ENCODE measurements around the gene SLA2.

SLA2 gene

DNA sequence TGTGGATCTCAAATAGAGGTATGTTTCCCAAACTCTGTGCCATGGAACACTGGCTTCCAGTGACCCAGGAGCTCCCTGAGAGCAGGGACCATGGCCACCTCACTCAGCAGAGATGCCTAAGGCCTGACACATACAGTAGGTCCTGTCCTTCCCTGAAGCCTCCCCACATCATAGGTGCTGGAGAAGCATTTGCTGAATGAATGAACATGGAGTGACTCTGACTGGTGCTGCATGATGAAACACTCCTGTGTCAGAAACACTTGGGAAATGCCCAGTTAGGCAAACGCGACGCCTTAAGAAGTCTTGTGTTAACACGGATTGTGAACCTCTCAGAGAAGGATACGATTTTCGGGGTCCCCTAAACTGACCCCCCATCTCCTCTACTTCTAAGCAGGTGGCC is 14.3 kb downstream of the SLA2 start:
- no peak for TF ChIP-seq GATA3 (IDR thresholded peaks at IDR 0.05; ENCODE audit: low read depth, low read length)
- TF ChIP-seq GATA2 (IDR thresholded peaks at IDR 0.05; ENCODE audit: low read depth, low read length), result no peak

DNA sequence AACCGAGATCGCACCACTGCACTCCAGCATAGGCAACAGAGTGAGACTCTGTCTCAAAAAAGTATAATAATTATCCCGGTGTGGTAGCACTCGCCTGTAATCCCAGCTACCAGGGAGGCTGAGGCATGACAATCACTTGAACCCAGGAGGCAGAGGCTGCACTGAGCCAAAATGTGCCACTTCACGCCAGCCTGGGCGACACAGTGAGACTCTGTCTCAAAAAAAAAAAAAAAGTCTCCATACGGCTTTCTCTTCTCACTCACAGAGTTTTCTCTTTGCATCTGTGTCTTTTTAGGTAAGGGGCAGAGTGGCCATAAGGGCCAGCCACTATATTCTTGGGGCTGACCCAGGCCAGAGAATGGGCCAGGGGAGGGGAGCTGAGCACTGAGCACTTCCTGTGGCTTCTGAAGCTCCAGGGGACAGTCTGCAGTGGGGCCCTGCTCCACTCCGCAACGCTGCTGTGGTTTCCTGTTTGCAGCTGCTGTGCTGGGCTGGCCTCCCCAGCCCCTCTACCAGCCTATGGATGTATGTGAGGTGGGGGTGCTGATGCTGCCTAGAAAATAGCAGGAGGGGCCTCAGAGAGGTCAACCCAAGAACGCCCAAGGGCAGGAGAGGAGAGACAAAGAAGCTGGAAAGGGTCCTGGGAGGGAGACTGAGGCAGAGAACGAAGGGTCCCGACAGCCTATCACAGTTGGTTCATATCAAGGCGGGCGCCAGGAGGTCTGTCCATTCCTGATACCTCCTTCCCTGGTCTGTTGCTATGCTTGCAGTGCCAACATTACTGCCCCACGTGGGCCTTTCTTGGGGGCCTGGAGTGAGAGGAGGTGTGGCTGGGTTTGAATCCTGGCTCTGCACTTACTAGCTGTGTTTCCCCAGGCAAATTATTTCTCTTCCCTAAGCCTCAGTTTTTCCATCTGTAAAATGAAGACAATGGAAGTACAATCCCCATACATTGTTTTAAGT is 16.0 kb downstream of the SLA2 start:
- no peak for TF ChIP-seq GATA3 (IDR thresholded peaks at IDR 0.05; ENCODE audit: low read depth, low read length)
- TF ChIP-seq GATA2 (IDR thresholded peaks at IDR 0.05; ENCODE audit: low read depth, low read length), result no peak

DNA sequence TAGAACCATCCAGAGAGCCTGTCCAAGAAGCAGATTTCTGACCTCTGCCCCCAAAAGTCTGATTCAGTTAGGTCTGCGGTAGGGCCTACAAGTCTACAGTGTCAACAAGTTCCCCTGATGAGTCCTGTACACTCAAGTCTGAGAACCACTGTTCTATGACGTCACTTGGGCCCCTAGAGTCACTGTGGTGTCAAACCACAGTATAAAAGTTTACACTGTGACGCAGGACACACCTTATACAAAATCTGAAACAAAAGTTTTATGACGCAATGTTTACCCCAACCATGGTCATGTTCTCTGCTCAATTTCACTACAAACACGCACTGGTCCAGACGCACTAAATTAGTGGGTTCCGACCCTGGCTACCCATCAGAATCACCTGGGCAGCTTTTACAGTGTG is 17.9 kb downstream of the SLA2 start:
- TF ChIP-seq GATA2 (IDR thresholded peaks at IDR 0.05; ENCODE audit: low read depth, low read length) (no peak), GATA3 (IDR thresholded peaks at IDR 0.05; ENCODE audit: low read depth, low read length) (no peak)

DNA sequence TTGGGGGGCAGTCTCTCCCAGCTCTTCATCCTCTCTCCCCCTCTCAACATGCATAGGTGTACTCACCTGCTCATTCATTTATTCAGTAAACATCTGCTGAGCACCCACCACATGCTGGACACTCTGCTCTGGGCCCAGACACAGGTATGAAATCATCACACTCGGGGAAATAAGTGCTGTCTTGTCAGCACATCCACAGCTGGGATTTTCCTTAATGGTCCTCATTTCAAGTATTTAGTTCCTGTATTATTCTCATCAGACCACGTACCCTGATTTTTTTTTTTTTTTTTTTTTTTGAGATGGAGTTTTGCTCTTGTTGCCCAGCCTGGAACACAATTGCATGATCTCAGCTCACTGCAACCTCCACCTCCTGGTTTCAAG is 21.1 kb downstream of the SLA2 start:
- TF ChIP-seq GATA2 (IDR thresholded peaks at IDR 0.05; ENCODE audit: low read depth, low read length), result no peak
- TF ChIP-seq GATA3 (IDR thresholded peaks at IDR 0.05; ENCODE audit: low read depth, low read length), result no peak

DNA sequence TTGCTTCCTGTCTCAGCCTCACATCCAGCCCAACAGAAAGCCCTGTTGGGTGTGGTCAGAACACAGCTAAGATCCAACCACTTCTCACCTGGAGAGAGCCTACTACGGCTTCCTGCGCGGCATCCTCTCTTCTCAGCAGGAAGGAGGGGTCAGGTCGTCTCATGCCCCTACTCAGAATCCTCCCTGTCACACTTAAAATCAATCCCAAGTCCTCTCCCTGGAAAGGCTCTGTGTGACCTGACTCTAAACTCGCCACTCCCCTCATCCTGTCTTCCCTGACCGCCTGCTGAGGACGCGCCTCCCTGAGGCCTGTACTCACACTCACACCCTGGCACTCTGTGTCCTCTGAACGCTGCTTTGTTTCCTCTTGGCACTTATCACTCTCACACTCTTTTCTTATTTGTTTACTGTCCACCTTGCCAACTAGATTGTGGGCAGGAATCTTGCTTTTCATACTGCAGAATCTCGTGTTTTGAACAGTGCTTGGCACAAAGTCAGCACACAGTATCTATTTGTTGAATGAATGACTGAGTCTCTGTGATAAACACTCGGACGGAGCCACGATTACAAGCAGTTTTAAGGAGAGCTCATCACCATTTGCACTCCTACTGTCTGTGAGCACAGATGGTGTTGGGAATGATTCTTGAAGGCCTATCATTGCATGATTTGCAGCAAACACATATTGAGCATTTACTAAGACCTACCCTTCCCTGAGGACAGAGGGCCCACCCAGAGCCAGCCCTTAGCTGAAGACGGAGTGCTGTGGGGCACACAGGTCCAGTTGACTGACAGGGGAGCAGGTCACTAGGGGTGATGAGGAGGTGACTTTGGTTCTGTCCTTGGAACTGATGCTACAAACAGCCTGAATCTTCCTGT is 21.7 kb downstream of the SLA2 start:
- TF ChIP-seq GATA3 (IDR thresholded peaks at IDR 0.05; ENCODE audit: low read depth, low read length), result no peak
- TF ChIP-seq GATA2 (IDR thresholded peaks at IDR 0.05; ENCODE audit: low read depth, low read length), result no peak

DNA sequence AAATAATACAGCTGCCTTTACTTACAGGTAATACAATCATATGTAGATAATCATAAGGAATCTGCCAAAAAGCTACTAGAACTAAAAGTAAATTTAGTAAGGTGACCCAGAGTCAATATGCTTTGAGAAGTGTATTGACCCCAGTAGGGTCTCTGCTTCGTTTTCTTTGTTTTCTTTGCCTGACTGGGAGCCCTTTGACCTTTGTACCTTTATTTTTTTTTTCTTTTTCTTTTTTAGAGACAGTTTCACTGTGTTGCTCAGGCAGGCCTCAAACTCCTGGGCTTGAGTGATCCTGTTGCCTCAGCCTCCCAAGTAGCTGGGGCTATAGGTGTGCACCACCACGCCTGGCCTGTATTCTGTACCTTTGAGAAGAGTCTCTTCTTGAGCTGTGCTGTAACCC is 22.6 kb downstream of the SLA2 start:
- no peak for TF ChIP-seq GATA3 (IDR thresholded peaks at IDR 0.05; ENCODE audit: low read depth, low read length)
- TF ChIP-seq GATA2 (IDR thresholded peaks at IDR 0.05; ENCODE audit: low read depth, low read length), result no peak

DNA sequence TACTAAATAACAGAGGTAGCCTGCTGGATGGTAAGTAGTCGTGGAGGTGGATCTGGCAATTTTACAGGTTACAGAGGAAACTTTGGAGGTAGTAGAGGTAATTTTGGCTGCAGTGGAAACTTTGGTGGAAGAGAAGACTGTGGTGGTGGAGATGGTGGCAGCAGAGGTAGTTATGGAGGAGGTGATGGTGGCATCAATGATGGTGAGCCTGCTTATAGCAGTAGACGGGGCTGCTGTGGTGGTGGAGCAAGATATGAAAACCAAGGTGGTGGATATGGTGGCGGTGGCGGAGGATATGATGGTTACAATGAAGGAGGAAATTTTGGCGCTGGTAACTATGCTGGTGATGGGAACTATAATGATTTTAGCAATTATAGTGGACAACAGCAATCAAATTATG is 25.1 kb downstream of the SLA2 start:
- no peak for TF ChIP-seq GATA3 (IDR thresholded peaks at IDR 0.05; ENCODE audit: low read depth, low read length)
- TF ChIP-seq GATA2 (IDR thresholded peaks at IDR 0.05; ENCODE audit: low read depth, low read length), result no peak

DNA sequence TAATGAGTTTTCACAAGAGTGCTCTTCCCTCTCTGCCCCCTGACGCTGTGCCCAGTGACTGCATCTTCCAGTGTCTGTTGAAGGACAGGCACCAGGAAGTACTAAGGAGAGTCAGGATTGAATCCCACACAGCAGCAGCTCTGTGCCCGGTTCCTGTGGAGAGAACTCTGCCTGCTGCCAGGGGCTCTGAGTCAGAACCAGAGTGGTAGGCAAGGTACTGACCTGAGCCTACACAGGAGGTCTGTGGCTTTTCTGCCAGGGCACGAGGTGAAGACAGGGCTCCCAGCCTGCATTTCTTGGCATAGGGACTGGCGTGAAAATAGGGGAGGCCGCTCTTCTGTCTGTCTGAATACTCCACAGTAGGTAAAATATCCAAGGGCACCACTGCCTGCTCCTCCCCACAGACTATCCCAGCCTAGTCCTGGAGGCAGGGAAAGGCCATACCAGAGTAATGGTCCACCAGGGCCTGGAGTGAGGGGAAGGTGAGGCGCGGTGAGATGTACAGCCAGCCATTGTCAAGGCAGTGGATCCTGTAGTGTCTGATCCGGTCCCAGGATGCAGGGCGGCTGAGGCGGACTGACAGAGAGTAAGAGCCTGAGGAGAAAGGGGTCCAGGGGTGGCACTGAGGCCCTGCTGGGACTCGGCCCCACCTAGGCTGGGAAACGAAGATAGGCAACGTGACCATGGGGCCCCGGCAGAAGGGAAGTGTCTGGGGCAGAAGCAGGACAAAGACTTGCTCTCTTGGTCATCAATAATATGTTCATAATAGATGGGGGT is 31.0 kb downstream of the SLA2 start:
- TF ChIP-seq GATA2 (IDR thresholded peaks at IDR 0.05; ENCODE audit: low read depth, low read length), result no peak
- TF ChIP-seq GATA3 (IDR thresholded peaks at IDR 0.05; ENCODE audit: low read depth, low read length), result no peak

DNA sequence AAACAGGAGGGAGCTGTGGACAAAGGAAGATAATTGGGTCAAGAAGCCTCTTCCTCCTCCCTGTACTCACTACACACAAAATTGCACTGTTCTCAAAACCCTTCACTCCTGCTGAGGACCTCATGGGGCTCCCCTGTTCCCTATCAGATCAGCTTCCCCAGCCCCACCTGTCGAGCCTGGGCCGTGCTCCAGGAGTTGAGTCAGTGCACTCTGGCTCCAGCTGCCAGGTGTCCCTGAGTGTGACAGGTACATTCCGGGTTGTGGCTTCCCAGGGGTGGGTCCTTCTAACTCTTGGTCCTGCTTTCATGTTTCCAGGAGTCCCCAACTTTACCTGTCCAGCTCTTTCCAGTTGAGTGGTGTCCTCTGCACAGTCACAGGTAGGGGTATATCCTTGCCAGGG is 32.0 kb downstream of the SLA2 start:
- TF ChIP-seq GATA3 (IDR thresholded peaks at IDR 0.05; ENCODE audit: low read depth, low read length), result no peak

DNA sequence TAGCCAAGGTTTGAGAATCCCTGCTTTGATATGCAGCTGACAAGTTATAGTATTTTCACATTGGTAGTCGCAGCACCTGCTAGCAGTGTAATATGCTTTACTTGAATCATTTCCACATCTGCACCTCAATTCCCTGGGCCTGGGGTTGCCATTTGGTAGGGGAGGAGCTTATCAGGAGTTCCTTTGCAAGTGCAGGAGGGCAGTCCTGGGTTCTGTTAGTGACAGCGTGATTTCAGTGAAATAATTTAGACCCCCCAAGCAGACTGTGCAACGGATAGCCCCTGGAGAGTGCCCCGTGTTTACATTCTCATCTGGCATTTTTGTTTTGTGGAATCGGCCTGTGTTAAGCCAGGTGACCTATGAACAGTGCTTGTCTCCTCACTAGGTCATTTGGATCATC is 34.4 kb downstream of the SLA2 start:
- no peak for TF ChIP-seq GATA2 (IDR thresholded peaks at IDR 0.05; ENCODE audit: low read depth, low read length)

DNA sequence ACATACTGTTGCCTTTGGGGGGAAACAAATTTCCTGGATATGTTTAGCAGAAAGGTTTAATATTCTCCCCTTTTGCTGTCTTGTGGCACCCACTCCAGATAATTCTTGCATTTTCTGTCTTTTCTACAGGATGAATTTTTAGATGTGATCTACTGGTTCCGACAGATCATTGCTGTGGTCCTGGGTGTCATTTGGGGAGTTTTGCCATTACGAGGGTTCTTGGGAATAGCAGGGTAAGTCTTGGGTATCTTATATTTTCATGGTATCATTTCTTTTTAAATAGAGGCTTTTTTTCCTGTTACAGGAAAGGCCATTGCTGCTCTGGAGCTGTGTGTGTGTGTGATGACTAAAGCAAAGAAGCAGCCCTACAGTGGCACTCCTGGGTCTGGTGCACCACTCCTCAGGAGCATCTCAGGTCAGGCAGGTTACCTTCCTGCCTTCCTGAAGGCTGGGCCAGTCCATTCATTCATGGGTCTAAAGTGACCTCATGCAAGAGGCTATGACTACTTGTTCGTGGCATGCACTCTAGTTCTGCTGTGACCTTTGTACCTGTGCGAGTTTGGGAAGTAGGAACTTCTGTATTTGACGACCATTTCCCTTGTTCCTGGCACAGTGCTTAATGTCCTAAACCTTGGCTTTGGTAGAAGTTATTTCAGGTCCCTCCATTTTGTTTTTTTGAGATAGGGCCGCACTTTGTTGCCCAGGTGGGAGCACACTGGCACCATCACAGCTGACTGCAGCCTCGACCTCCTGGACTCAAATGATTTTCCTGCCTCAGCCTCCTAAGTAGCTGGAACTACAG is 38.2 kb downstream of the SLA2 start:
- TF ChIP-seq GATA3 (IDR thresholded peaks at IDR 0.05; ENCODE audit: low read depth, low read length) (no peak), GATA2 (IDR thresholded peaks at IDR 0.05; ENCODE audit: low read depth, low read length) (no peak)

DNA sequence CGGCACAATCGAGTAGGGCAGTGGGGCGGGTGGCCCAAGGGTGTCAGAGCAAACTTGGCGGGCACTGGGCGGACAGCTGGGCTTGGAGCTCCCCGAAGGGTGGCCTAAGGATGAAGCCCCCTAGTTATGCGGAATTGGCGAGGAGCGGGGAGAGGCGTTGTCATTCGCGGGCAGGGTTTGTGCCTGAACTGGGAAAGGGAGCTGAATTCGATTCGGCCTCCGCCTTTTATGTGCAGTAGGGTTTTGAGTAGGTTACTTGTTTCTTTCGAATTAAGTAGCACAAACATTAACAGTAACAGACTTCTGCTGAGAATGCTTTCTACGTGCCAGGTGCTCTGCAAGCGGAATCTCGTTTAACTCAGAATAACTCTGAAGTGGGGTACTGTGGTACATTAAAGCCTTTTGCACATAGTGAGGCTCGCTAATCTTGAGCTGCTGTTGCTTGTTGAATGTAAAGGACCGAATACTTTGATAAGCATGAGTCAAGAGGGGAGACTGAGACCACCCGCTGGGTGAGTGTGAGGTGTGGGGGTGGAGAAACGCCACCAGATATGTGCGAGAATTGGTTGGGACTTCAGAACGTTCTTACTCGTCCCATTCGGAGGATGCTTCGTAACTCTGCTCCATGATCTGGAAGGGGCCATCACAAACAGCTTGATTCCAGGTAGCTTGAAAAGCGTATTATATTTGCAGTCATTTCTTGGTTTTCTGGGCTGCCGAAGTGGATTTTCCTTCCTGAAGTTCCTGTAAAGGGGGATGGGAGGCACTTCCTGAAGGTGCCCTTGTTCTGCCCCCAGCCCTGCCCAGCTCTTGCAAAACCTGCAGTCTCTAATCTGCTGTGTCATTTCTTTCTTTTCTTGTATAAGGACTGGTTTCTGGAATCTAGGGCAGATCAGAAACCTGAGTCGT is 39.6 kb downstream of the SLA2 start:
- TF ChIP-seq GATA3 (IDR thresholded peaks at IDR 0.05; ENCODE audit: low read depth, low read length), result no peak
- TF ChIP-seq GATA2 (IDR thresholded peaks at IDR 0.05; ENCODE audit: low read depth, low read length), result no peak

Measured in SH-SY5Y (cell line).